ENCODE results near the gene CD276. TPM values are rescaled to one million over a fixed set of nuclear protein-coding genes. Genes with fewer than 3 reads are reported as not detected.

Gene CD276
- total and polyA plus RNA-seq, 4 donors: 27.7 to 67.9 (median 59.0) TPM

DNA sequence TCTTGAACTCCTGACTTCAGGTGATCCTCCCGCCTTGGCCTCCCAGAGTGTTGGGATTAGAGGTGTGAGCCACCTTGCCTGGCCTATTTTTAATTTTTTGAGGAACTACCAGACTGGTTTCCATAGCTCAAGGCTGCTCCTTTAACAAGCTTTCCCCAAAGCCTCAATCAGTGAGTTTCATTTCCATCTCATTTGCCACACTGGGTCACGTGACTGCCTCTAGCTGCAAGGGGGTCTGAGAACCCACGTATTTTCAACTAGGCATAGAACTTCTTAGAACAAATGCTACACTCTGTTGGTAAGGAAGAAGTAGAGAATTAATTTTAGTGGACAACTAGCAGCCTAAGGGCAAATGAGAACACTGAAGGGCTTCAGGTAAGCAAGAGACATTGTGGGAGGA, 3.1 kb upstream of the CD276 start:
- intact Hi-C loops (cut with DNase I): no loop called here
- Histone ChIP-seq H3K27ac (ENCODE audit: low read depth in 1 of 2, low read length in 2 of 2) (no peak overlapping the region), H3K36me3 (ENCODE audit: control insufficient read depth in 1 of 2, insufficient read depth in 2 of 2, low read length in 1 of 2) (no peaks in the 10 kb centered on the region), H3K4me3 (ENCODE audit: low read length in 2 of 2) (no peak overlapping the region), H3K27me3 (ENCODE audit: control insufficient read depth in 1 of 2, insufficient read depth in 2 of 2, low read length in 1 of 2) (no peaks in the 10 kb centered on the region), H3K9me3 (ENCODE audit: control insufficient read depth, low read length) (no peaks in the 10 kb centered on the region), H3K4me1 (ENCODE audit: control insufficient read depth in 1 of 2, insufficient read depth in 2 of 2, low read length in 2 of 2) (no peaks in the 10 kb centered on the region)
- WGBS, 2 donors: 73% methylated on average over 3 of the region's 3 CpGs
- DNase-seq (no peak), ATAC-seq (ENCODE audit: low FRiP score) (no peak)

DNA sequence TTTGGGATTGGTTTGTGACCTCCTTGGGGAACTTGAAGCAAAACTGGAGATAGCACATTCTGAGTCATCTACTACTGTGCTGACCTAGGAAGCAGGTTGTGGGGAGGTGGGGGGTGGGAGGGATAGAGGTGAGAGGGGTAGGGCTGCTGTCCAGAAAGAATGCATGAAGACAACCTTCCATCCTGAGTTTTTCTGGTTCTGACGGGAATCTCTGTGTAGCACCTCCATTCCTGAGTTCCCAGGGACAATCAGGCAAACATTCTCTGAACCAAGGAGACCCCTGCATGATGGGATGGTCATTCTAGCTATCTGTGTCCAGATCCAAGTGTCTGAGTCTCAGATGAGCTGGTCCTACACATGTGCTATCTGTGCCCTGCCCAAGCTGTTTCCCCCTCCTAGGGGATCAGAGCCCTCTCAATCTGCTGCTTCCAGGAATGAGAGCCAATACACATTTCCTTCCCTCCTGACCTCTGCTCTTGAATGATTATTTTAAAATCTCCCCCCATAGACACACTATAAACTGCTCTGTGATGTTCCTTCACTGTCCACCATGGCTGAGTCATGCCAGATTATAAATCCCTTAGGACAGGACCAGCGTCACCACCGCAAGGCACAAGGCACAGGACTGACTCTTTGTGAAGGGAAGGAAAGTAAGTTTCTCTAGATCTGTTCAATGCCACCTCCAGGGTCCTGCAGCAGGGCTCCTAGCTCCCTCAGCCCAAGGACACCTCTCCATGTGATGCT, 2.2 kb upstream of the CD276 start:
- Histone ChIP-seq H3K27ac (ENCODE audit: low read depth in 1 of 2, low read length in 2 of 2) (no peak overlapping the region), H3K36me3 (ENCODE audit: control insufficient read depth in 1 of 2, insufficient read depth in 2 of 2, low read length in 1 of 2) (no peaks in the 10 kb centered on the region), H3K27me3 (ENCODE audit: control insufficient read depth in 1 of 2, insufficient read depth in 2 of 2, low read length in 1 of 2) (no peaks in the 10 kb centered on the region), H3K4me1 (ENCODE audit: control insufficient read depth in 1 of 2, insufficient read depth in 2 of 2, low read length in 2 of 2) (peaks cover 0 to 2% of the 10 kb centered on the region in 2 donors), H3K9me3 (ENCODE audit: control insufficient read depth, low read length) (no peaks in the 10 kb centered on the region), H3K4me3 (ENCODE audit: low read length in 2 of 2) (no peak overlapping the region)
- ATAC-seq (ENCODE audit: low FRiP score) (no peak), DNase-seq (no peak)
- intact Hi-C loops (cut with DNase I): loop anchor here in 1 of 2 donors (2.0 kb wide), 1 partner anchor 15 kb away; no protein-coding TSS in a partner anchor
- 66 to 71% methylated on average over 3 of the region's 3 CpGs for WGBS, 2 donors

DNA sequence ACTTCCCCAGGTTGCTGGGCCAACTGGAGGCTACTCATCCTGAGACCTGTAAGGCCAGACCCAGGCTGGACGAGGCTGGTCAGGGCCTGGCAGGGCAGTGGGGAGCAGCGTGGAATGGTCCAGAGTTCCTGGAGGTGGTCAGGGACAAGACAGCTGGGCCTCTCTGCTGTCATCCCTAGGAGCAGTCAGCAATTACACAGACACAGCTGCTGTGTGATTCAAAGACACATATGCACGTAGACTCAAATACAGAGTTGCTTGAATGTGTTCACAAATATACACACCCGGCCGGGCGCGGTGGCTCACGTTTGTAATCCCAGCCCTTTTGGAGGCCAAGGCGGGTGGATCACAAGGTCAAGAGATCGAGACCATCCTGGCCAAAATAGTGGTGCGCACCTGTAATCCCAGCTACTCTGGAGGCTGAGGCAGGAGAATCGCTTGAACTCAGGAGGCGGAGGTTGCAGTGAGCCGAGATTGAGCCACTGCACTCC, 1.5 kb upstream of the CD276 start:
- intact Hi-C loops (cut with DNase I): loop anchor here in 1 of 2 donors (2.0 kb wide), 1 partner anchor 14 kb away; no protein-coding TSS in a partner anchor
- Histone ChIP-seq H3K27ac (ENCODE audit: low read depth in 1 of 2, low read length in 2 of 2) (no peak overlapping the region), H3K4me3 (ENCODE audit: low read length in 2 of 2) (no peak overlapping the region), H3K4me1 (ENCODE audit: control insufficient read depth in 1 of 2, insufficient read depth in 2 of 2, low read length in 2 of 2) (peaks cover 0 to 2% of the 10 kb centered on the region in 2 donors), H3K9me3 (ENCODE audit: control insufficient read depth, low read length) (no peaks in the 10 kb centered on the region), H3K27me3 (ENCODE audit: control insufficient read depth in 1 of 2, insufficient read depth in 2 of 2, low read length in 1 of 2) (no peaks in the 10 kb centered on the region), H3K36me3 (ENCODE audit: control insufficient read depth in 1 of 2, insufficient read depth in 2 of 2, low read length in 1 of 2) (no peaks in the 10 kb centered on the region)
- 75 to 78% methylated on average over 14 of the region's 14 CpGs for WGBS, 2 donors
- ATAC-seq (ENCODE audit: low FRiP score) (no peak), DNase-seq (no peak)

DNA sequence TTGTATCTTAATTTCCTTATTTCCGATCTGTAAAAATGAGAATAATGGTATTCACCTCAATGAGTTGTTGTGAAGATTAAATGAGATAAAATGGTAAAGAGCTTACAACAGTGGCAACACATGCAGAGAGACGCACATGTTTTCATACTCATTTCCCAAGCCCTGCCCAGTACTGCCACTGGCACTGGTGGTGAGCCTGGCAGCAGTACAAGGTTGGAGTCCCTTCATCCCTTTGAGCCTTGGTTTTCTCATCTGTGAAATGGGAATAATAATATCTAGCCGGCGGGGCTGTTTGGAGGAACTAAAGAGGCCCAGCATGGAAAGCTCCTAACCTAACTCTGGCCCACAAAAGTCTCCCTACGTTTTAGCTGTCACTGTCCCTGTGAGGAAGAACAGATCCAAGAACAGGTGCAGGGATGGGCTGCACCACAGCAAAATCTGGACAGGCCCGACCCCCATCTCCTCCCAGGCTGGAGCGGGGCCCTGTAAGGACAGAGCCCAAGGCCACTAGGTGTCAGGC, 866 bp upstream of the CD276 start:
- WGBS, 2 donors: 43 to 47% methylated on average over 7 of the region's 7 CpGs
- H3K36me3 ChIP-seq (ENCODE audit: control insufficient read depth in 1 of 2, insufficient read depth in 2 of 2, low read length in 1 of 2): no peaks in the 10 kb centered on the region
- H3K27ac ChIP-seq (ENCODE audit: low read depth in 1 of 2, low read length in 2 of 2): peak overlapping the region in 1 of 2 donors; percentile 79
- intact Hi-C loops (cut with DNase I): loop anchor here in 1 of 2 donors (2.0 kb wide), 1 partner anchor 13 kb away; no protein-coding TSS in a partner anchor
- no peak overlapping the region for H3K4me3 ChIP-seq (ENCODE audit: low read length in 2 of 2)
- no peak for ATAC-seq (ENCODE audit: low FRiP score)
- H3K9me3 ChIP-seq (ENCODE audit: control insufficient read depth, low read length): no peaks in the 10 kb centered on the region
- peaks cover 0 to 2% of the 10 kb centered on the region in 2 donors for H3K4me1 ChIP-seq (ENCODE audit: control insufficient read depth in 1 of 2, insufficient read depth in 2 of 2, low read length in 2 of 2)
- no peak for DNase-seq
- no peaks in the 10 kb centered on the region for H3K27me3 ChIP-seq (ENCODE audit: control insufficient read depth in 1 of 2, insufficient read depth in 2 of 2, low read length in 1 of 2)

DNA sequence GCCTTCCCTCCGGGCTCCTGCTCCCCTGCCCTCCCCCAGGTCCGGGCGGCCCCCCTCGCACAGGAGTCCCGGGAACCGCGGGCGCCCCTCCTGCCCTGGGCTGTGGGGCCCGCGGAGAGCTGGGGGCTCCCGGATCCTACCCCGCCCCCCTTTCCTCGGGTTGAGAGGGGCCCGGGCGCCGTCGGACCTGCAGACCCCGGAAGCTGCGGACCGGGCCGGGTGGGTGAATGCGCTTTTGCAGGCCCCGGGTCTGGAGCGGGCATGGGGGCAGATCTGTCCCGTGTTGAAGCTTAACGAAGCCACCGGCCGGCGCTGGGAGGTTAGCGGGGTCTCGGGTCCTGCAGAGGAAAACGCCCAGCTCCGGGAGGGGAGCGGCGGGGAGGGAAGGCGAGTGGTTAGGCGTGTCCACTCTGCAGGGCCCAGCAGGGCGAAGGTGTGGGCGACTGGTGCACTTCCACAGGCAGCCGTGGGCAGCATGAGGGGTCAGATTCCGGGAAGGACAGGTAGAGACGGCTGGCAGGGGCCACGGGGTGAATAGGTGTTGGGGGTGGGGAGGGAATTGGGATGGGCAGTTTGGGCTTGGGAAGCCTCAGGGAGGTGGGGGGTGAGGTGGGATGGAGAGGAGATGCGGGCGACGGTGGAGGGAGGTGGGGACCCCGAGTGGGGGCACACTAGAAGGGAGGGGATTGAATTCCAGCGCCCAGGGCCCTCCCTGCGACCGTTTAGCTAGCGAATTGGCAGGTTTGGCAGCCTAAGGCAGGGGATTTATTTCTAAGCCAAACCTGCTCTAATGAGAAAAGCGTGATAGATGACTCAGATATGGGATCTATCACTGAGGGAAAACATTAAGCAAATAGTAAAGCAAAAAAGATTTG, 635 bp downstream of the CD276 start:
- whole genome bisulfite sequencing, 2 donors: 1% methylated on average over 49 to 52 of the region's 52 CpGs

DNA sequence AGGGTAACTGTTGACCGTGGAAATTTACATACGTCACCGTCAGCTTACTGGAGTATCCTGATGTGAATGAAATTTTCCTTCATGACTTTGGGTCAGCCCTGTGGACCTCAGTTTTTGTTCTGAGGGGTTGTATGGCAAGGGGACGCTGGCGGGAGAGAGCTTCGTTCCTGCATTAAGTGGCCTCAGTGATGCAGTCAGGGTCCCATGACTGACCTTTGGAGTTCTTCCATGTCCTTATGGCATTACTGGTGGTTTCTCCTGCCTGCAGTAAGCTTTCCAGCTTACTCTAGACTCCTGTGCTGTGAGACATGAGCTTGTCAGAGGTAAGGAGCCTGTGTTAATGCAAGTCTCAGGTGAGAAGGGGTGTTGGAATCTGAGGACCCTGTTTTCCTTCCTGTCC, 1.8 kb downstream of the CD276 start:
- Histone ChIP-seq H3K27ac (ENCODE audit: low read depth in 1 of 2, low read length in 2 of 2) (no peak overlapping the region), H3K36me3 (ENCODE audit: control insufficient read depth in 1 of 2, insufficient read depth in 2 of 2, low read length in 1 of 2) (no peaks in the 10 kb centered on the region), H3K4me3 (ENCODE audit: low read length in 2 of 2) (no peak overlapping the region), H3K9me3 (ENCODE audit: control insufficient read depth, low read length) (no peaks in the 10 kb centered on the region), H3K27me3 (ENCODE audit: control insufficient read depth in 1 of 2, insufficient read depth in 2 of 2, low read length in 1 of 2) (no peaks in the 10 kb centered on the region), H3K4me1 (ENCODE audit: control insufficient read depth in 1 of 2, insufficient read depth in 2 of 2, low read length in 2 of 2) (peaks cover 0 to 2% of the 10 kb centered on the region in 2 donors)
- ATAC-seq (ENCODE audit: low FRiP score): no peak
- no peak for DNase-seq
- WGBS, 2 donors: 55 to 57% methylated on average over 6 of the region's 6 CpGs
- intact Hi-C loops (cut with DNase I): no loop called here

More for the DNA sequence above, 635 bp downstream of the CD276 start:
- peaks cover 0 to 2% of the 10 kb centered on the region in 2 donors for H3K4me1 ChIP-seq (ENCODE audit: control insufficient read depth in 1 of 2, insufficient read depth in 2 of 2, low read length in 2 of 2)
- DNase-seq (peak; percentile 59 to 83), ATAC-seq (ENCODE audit: low FRiP score) (peak; percentile 19)
- no peaks in the 10 kb centered on the region for H3K27me3 ChIP-seq (ENCODE audit: control insufficient read depth in 1 of 2, insufficient read depth in 2 of 2, low read length in 1 of 2)
- intact Hi-C loops (cut with DNase I): no loop called here
- no peaks in the 10 kb centered on the region for H3K9me3 ChIP-seq (ENCODE audit: control insufficient read depth, low read length)
- peak overlapping the region; percentile 59 to 78 for H3K27ac ChIP-seq (ENCODE audit: low read depth in 1 of 2, low read length in 2 of 2)
- peak overlapping the region; percentile 89 to 94 for H3K4me3 ChIP-seq (ENCODE audit: low read length in 2 of 2)
- H3K36me3 ChIP-seq (ENCODE audit: control insufficient read depth in 1 of 2, insufficient read depth in 2 of 2, low read length in 1 of 2): no peaks in the 10 kb centered on the region

DNA sequence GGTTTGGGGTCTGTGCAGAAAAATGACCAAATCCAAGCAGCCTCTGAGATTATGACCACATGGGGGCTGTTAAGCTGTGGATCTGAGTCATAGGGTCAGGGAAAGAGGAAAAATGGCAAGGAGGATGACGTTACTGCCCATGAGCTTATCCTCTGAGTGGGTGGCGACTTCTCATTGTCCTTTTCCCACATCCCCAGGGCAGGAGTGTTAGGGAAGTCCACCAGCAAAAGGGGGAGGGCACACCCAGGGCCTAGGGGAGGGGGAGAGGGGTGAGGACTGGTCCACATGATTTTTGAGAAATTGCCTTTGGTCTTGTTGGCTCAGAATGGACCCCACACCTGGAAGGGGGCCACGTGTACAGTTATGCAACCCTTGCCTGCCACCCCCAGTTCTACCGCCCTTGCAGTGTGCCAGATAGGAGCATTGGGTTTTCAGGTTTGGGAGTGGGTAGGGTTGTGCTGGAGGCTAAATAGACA, 2.6 kb downstream of the CD276 start:
- H3K27me3 ChIP-seq (ENCODE audit: control insufficient read depth in 1 of 2, insufficient read depth in 2 of 2, low read length in 1 of 2): no peaks in the 10 kb centered on the region
- peaks cover 0 to 2% of the 10 kb centered on the region in 2 donors for H3K4me1 ChIP-seq (ENCODE audit: control insufficient read depth in 1 of 2, insufficient read depth in 2 of 2, low read length in 2 of 2)
- peak; percentile 12 for ATAC-seq (ENCODE audit: low FRiP score)
- intact Hi-C loops (cut with DNase I): no loop called here
- H3K4me3 ChIP-seq (ENCODE audit: low read length in 2 of 2): no peak overlapping the region
- H3K27ac ChIP-seq (ENCODE audit: low read depth in 1 of 2, low read length in 2 of 2): no peak overlapping the region
- no peak for DNase-seq
- no peaks in the 10 kb centered on the region for H3K36me3 ChIP-seq (ENCODE audit: control insufficient read depth in 1 of 2, insufficient read depth in 2 of 2, low read length in 1 of 2)
- no peaks in the 10 kb centered on the region for H3K9me3 ChIP-seq (ENCODE audit: control insufficient read depth, low read length)
- 40 to 45% methylated on average over 4 of the region's 4 CpGs for WGBS, 2 donors

DNA sequence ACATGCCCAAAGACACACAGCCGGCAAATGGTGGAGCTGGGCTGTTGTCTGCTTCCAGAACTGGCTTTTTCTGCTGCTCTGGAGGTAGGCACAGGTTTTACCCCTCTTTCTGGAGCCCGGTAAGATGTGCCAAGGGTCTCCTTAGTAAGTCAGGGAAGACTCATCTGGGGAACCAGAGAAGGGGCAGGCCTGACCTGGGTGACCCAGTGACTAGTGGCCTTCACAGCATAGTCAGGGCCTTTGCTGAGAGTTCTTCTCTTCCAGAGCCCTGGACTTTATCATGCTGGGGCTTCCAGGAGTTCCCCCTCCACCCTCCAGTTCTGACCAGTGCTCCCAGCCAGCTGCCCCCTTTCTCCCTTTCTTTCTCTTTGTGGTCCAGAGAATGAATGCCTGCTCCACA, 3.2 kb downstream of the CD276 start:
- Histone ChIP-seq H3K27me3 (ENCODE audit: control insufficient read depth in 1 of 2, insufficient read depth in 2 of 2, low read length in 1 of 2) (no peaks in the 10 kb centered on the region), H3K9me3 (ENCODE audit: control insufficient read depth, low read length) (no peaks in the 10 kb centered on the region), H3K4me1 (ENCODE audit: control insufficient read depth in 1 of 2, insufficient read depth in 2 of 2, low read length in 2 of 2) (peaks cover 0 to 2% of the 10 kb centered on the region in 2 donors), H3K27ac (ENCODE audit: low read depth in 1 of 2, low read length in 2 of 2) (no peak overlapping the region), H3K36me3 (ENCODE audit: control insufficient read depth in 1 of 2, insufficient read depth in 2 of 2, low read length in 1 of 2) (no peaks in the 10 kb centered on the region), H3K4me3 (ENCODE audit: low read length in 2 of 2) (no peak overlapping the region)
- WGBS, 2 donors: 95 to 98% methylated on average over 2 of the region's 2 CpGs
- ATAC-seq (ENCODE audit: low FRiP score) (no peak), DNase-seq (no peak)
- intact Hi-C loops (cut with DNase I): no loop called here
